K562 (cell line): ENCODE results near the gene ZKSCAN4. TPM values are rescaled to one million over a fixed set of nuclear protein-coding genes. Genes with fewer than 3 reads are reported as not detected.

Experiments used
- BACH1 ChIP-seq: fragments of 200-800 bp; sonication (Bioruptor generic); IDR thresholded peaks from 2 replicates; pipeline ENCODE4 v1.6.1; 2016; ENCODE audit warnings: missing genetic modification characterization, missing compliant biosample characterization
- CXXC5 ChIP-seq: fragments of 250-450 bp; sonication (Bioruptor Pico); IDR thresholded peaks from 2 replicates; pipeline ENCODE4 v1.8.0; 2022; ENCODE audit warnings: inconsistent platforms, mild to moderate bottlenecking, moderate library complexity
- ELF4 ChIP-seq: fragments of 450-650 bp; formaldehyde crosslinking; IDR thresholded peaks from 2 replicates; pipeline ENCODE4 v1.4.0; 2022; ENCODE audit warnings: missing genetic modification characterization
- ERF ChIP-seq: fragments of 450-650 bp; formaldehyde crosslinking; IDR thresholded peaks from 2 replicates; pipeline ENCODE4 v1.4.0; 2020; ENCODE audit warnings: mild to moderate bottlenecking, mixed read lengths
- GABPB1 ChIP-seq: sonication (generic); formaldehyde crosslinking; IDR thresholded peaks from 2 replicates; pipeline ENCODE4 v1.8.0; 2022; ENCODE audit warnings: mild to moderate bottlenecking, missing genetic modification reagents
- HEY1 ChIP-seq: fragments of 250-450 bp; sonication (Bioruptor Pico); IDR thresholded peaks from 2 replicates; pipeline ENCODE4 v1.5.0; 2020; ENCODE audit warnings: mild to moderate bottlenecking, moderate library complexity, borderline replicate concordance
- JUN ChIP-seq, 2 experiments: sonication (generic) in 1 of 2; formaldehyde crosslinking in 1 of 2; IDR thresholded peaks; 2 replicates each; pipeline versions ENCODE4 v1.6.1 to v1.8.0; 2012 to 2022; ENCODE audit warnings: borderline replicate concordance in 2 of 2, mild to moderate bottlenecking in 2 of 2, improper control_type of control experiment in 1 of 2, low read depth in 1 of 2, low read length in 1 of 2, missing genetic modification reagents in 1 of 2
- JUND ChIP-seq, 2 experiments: IDR thresholded peaks; 2 replicates in 1 of 2; 3 replicates in 1 of 2; pipeline ENCODE4 v1.6.1; 2011; ENCODE audit warnings: borderline replicate concordance in 2 of 2, low read depth in 2 of 2, low read length in 2 of 2, improper control_type of control experiment in 1 of 2, missing biosample characterization in 1 of 2, missing genetic modification characterization in 1 of 2, missing genetic modification reagents in 1 of 2
- KAT7 ChIP-seq: sonication (generic); formaldehyde crosslinking; IDR thresholded peaks from 2 replicates; pipeline ENCODE4 v1.8.0; 2022; ENCODE audit warnings: missing genetic modification reagents, mild to moderate bottlenecking, borderline replicate concordance
- NEUROD1 ChIP-seq: fragments of 150-350 bp; IDR thresholded peaks from 2 replicates; pipeline ENCODE4 v1.6.1; 2014; ENCODE audit warnings: borderline replicate concordance, low read length, low read depth; ENCODE audit not compliant: partially characterized antibody
- SMARCC2 ChIP-seq: fragments of 450-650 bp; IDR thresholded peaks from 2 replicates; pipeline ENCODE4 v1.6.1; 2017; ENCODE audit warnings: antibody characterized with exemption, moderate library complexity, mild to moderate bottlenecking, low read depth
- SOX6 ChIP-seq: fragments of 450-650 bp; IDR thresholded peaks from 2 replicates; pipeline ENCODE4 v1.6.1; 2014; ENCODE audit warnings: mild to moderate bottlenecking
- TRIM24 ChIP-seq, 2 experiments: fragments of 450-650 bp; IDR thresholded peaks; 2 replicates each; pipeline ENCODE4 v1.6.1; 2016
- XRCC4 ChIP-seq: IDR thresholded peaks from one replicate; pipeline ENCODE4 v1.6.1; 2011; ENCODE audit not compliant: insufficient read depth, insufficient read length; ENCODE audit errors: extremely low read depth
- XRCC5 ChIP-seq: fragments of 200-400 bp; formaldehyde crosslinking; IDR thresholded peaks from 2 replicates; pipeline ENCODE4 v1.6.1; 2017; ENCODE audit warnings: low read depth, mild to moderate bottlenecking, low read length
- ZNF507 ChIP-seq: conservative IDR thresholded peaks from 2 replicates; pipeline ENCODE4 v1.6.1; 2017; ENCODE audit warnings: missing genetic modification characterization, missing compliant biosample characterization
- ZNF57 ChIP-seq: fragments of 450-650 bp; formaldehyde crosslinking; IDR thresholded peaks from 2 replicates; pipeline ENCODE4 v1.4.0; 2020; ENCODE audit warnings: mild to moderate bottlenecking, moderate library complexity
- ZNF695 ChIP-seq: fragments of 450-650 bp; formaldehyde crosslinking; IDR thresholded peaks from 2 replicates; pipeline ENCODE4 v1.4.0; 2020; ENCODE audit warnings: mild to moderate bottlenecking, moderate library complexity
- ZNF780A ChIP-seq: fragments of 250-450 bp; sonication (Bioruptor Pico); IDR thresholded peaks from 2 replicates; pipeline ENCODE4 v1.5.0; 2021; ENCODE audit warnings: mild to moderate bottlenecking
- polyA plus RNA-seq, 8 experiments: library from polyadenylated mRNA; depleted of rRNA in 4 of 8; stranded (reverse) in 5 of 8; unstranded in 3 of 8; fragments of >200 nt; fragmentation: Nextera tagmentation in 2 of 8; fragmentation: Illumina TruSeq in 1 of 8; extraction: Ambion mirVana in 2 of 8; extraction: Trizol in 1 of 8; gene quantifications; 2 replicates each; pipeline versions ENCODE4 v1.2.1 to v1.2.3, GENCODE V29; 2011 to 2014; ENCODE audit warnings: inconsistent platforms in 1 of 8, missing spikeins in 1 of 8
- total RNA-seq, 7 experiments: library from RNA; depleted of rRNA in 6 of 7; stranded (reverse); fragments of >200 nt in 6 of 7; fragmentation: Illumina TruSeq in 2 of 7; extraction: Trizol in 2 of 7; gene quantifications; 2 replicates each; pipeline versions ENCODE4 v1.2.1 to v1.2.3, GENCODE V29; 2011 to 2021; ENCODE audit warnings: low replicate concordance in 1 of 7
- TF ChIP-seq, protein P1 (sequence below): fragments of 250-450 bp; sonication (Bioruptor Pico); IDR thresholded peaks from 2 replicates; pipeline ENCODE4 v1.4.0; 2020; ENCODE audit warnings: mild to moderate bottlenecking, moderate library complexity
- TF ChIP-seq, protein P2 (sequence below): fragments of 250-450 bp; sonication (Bioruptor Pico); IDR thresholded peaks from 2 replicates; pipeline ENCODE4 v1.4.0; 2020; ENCODE audit warnings: mild to moderate bottlenecking, moderate library complexity
- TF ChIP-seq, protein P3 (sequence below): fragments of 250-450 bp; sonication (Bioruptor Pico); IDR thresholded peaks from 2 replicates; pipeline ENCODE4 v1.8.0; 2021; ENCODE audit warnings: borderline replicate concordance, mild to moderate bottlenecking, moderate library complexity; ENCODE audit not compliant: poor library complexity, severe bottlenecking

Gene ZKSCAN4
- total and polyA plus RNA-seq, 9 of the 15 experiments (the other 6 are each of a cell fraction or from before 2014, with no cell fraction given): 1.2 to 5.3 (median 4.7) TPM

DNA sequence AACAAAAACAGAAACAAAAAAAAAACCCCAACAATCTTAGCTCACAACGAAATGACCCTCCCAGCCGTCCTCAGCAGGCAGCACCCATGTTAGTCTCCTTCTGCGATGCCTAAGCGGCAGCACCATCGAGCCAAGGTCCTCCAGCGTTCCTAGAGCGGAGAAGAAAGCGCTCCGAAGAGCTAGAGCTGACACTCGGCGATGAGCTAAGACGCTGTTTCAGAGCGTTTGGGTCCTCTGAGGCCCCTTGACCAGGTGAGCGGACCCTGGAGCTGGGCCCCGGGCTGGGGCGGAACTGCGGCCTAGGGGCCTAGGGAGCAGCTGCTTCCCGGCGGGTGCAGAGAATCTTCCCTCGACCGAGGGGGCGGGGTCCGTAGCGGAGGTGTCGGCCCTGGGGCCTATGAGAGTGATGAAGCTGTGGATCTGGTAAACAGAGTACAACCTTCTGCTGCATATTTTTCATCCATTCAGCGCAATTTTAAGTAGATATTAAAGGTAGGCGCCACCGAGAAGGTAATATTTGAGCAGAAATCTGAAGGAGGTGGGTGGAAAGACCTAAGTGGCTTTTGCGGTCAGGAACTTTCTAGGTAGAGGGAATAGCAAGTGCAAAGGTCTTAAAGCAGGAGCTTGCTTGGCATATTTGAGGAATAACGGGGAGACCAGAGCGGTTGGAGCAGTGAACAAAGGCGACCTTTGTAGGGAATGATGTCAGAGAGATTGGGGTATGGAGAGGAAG is 15.1 kb upstream of the ZKSCAN4 start, which contains the start of gene ZSCAN26 (continued):
- TF ChIP-seq, protein P1, sequence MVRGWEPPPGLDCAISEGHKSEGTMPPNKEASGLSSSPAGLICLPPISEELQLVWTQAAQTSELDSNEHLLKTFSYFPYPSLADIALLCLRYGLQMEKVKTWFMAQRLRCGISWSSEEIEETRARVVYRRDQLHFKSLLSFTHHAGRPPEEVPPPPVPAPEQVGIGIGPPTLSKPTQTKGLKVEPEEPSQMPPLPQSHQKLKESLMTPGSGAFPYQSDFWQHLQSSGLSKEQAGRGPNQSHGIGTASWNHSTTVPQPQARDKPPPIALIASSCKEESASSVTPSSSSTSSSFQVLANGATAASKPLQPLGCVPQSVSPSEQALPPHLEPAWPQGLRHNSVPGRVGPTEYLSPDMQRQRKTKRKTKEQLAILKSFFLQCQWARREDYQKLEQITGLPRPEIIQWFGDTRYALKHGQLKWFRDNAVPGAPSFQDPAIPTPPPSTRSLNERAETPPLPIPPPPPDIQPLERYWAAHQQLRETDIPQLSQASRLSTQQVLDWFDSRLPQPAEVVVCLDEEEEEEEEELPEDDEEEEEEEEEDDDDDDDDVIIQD (CRISPR knock-in tag): peak; percentile 23; the same call in 1 of the 2 replicates
- TF ChIP-seq, protein P2, sequence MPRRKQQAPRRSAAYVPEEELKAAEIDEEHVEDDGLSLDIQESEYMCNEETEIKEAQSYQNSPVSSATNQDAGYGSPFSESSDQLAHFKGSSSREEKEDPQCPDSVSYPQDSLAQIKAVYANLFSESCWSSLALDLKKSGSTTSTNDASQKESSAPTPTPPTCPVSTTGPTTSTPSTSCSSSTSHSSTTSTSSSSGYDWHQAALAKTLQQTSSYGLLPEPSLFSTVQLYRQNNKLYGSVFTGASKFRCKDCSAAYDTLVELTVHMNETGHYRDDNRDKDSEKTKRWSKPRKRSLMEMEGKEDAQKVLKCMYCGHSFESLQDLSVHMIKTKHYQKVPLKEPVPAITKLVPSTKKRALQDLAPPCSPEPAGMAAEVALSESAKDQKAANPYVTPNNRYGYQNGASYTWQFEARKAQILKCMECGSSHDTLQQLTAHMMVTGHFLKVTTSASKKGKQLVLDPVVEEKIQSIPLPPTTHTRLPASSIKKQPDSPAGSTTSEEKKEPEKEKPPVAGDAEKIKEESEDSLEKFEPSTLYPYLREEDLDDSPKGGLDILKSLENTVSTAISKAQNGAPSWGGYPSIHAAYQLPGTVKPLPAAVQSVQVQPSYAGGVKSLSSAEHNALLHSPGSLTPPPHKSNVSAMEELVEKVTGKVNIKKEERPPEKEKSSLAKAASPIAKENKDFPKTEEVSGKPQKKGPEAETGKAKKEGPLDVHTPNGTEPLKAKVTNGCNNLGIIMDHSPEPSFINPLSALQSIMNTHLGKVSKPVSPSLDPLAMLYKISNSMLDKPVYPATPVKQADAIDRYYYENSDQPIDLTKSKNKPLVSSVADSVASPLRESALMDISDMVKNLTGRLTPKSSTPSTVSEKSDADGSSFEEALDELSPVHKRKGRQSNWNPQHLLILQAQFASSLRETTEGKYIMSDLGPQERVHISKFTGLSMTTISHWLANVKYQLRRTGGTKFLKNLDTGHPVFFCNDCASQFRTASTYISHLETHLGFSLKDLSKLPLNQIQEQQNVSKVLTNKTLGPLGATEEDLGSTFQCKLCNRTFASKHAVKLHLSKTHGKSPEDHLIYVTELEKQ: no peak
- TF ChIP-seq GABPB1 (CRISPR knock-in tag) (peak; percentile 67), ERF (0 out of 2 replicates have a peak, but pooled peaks have one; percentile 79), SMARCC2 (0 out of 2 replicates have a peak, but pooled peaks have one; percentile 13), TRIM24 (IDR thresholded peaks at IDR 0.05) (0 out of 4 replicates have a peak, but pooled peaks of 1 of the 2 experiments have one; percentile 17), ZNF695 (CRISPR knock-in tag) (no peak), JUN (IDR thresholded peaks at IDR 0.05; ENCODE audit: borderline replicate concordance, low read depth, low read length) (no peak; the same call in 1 of the 2 replicates), JUN (CRISPR knock-in tag; IDR thresholded peaks at IDR 0.05; ENCODE audit: borderline replicate concordance) (no peak), ZNF507 (tag) (no peak), KAT7 (CRISPR knock-in tag) (peak; percentile 93; the same call in 1 of the 2 replicates), ELF4 (CRISPR knock-in tag) (peak; percentile 88), ZNF57 (CRISPR knock-in tag) (0 out of 2 replicates have a peak, but pooled peaks have one; percentile 56), CXXC5 (CRISPR knock-in tag) (peak; percentile 85), SOX6 (peak; percentile 80), JUND (IDR thresholded peaks at IDR 0.05; ENCODE audit: borderline replicate concordance, low read depth, low read length) (no peak; the same call in 1 of the 2 replicates), JUND (tag; IDR thresholded peaks at IDR 0.05; ENCODE audit: borderline replicate concordance, low read depth, low read length) (no peak), XRCC5 (peak; percentile 76; the same call in 1 of the 2 replicates), ZNF780A (CRISPR knock-in tag) (no peak), XRCC4 (no peak), NEUROD1 (peak; percentile 23), BACH1 (no peak), HEY1 (no peak)
- TF ChIP-seq, protein P3, sequence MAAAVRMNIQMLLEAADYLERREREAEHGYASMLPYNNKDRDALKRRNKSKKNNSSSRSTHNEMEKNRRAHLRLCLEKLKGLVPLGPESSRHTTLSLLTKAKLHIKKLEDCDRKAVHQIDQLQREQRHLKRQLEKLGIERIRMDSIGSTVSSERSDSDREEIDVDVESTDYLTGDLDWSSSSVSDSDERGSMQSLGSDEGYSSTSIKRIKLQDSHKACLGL: no peak
